ENCODE results near the gene DCAF12. TPM values are rescaled to one million over a fixed set of nuclear protein-coding genes. Genes with fewer than 3 reads are reported as not detected.

The DCAF12 gene
- total RNA-seq, 2 donors from 2014 or later: 37.9 to 41.5 TPM

- TF ChIP-seq, protein P1, sequence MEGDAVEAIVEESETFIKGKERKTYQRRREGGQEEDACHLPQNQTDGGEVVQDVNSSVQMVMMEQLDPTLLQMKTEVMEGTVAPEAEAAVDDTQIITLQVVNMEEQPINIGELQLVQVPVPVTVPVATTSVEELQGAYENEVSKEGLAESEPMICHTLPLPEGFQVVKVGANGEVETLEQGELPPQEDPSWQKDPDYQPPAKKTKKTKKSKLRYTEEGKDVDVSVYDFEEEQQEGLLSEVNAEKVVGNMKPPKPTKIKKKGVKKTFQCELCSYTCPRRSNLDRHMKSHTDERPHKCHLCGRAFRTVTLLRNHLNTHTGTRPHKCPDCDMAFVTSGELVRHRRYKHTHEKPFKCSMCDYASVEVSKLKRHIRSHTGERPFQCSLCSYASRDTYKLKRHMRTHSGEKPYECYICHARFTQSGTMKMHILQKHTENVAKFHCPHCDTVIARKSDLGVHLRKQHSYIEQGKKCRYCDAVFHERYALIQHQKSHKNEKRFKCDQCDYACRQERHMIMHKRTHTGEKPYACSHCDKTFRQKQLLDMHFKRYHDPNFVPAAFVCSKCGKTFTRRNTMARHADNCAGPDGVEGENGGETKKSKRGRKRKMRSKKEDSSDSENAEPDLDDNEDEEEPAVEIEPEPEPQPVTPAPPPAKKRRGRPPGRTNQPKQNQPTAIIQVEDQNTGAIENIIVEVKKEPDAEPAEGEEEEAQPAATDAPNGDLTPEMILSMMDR (IDR thresholded peaks at IDR 0.05): no peak
- no peak for DNase-seq
- H3K36me3 ChIP-seq: no peaks in the 10 kb centered on the region
- H3K4me1 ChIP-seq: no peaks in the 10 kb centered on the region
- H3K9me3 ChIP-seq: no peaks in the 10 kb centered on the region
- H3K27me3 ChIP-seq: no peaks in the 10 kb centered on the region
- H3K4me3 ChIP-seq: no peak overlapping the region
- intact Hi-C loops (cut with DNase I): no loop called here
- no peak overlapping the region for H3K27ac ChIP-seq
- no peak overlapping the region for H3K9ac ChIP-seq (ENCODE audit: low read depth in 2 of 2, low read length in 2 of 2)
These were observed 88.9 kb downstream of the DCAF12 start for GRCh38 chr9:34037626-34038025.

DNA sequence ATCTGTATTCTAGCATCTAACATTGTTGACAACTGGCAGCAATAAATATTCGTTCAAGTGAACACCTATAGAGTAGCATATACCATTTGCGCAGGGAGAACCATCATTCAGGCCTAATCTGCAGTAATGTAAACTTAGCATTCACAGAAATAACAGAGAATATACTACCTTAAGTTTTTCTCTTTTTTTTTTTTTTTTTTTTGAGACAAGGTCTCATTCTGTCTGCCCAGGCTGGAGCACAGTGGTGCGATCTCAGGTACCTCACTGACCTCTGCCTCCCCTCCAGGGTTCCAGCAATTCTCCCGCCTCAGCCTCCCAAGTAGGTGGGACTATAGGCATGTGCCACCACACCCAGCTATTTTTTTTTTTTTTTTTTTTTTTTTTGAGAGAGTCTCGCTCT, 89.9 kb downstream of the DCAF12 start:
- Histone ChIP-seq H3K36me3 (no peaks in the 10 kb centered on the region), H3K9me3 (no peaks in the 10 kb centered on the region), H3K4me1 (no peaks in the 10 kb centered on the region), H3K9ac (ENCODE audit: low read depth in 2 of 2, low read length in 2 of 2) (no peak overlapping the region), H3K4me3 (no peak overlapping the region), H3K27ac (no peak overlapping the region), H3K27me3 (no peaks in the 10 kb centered on the region)
- TF ChIP-seq, protein P1 (IDR thresholded peaks at IDR 0.05): no peak
- intact Hi-C loops (cut with DNase I): no loop called here
- DNase-seq: no peak

Other genes with a start within 250 kb of the DCAF12 start
- gene UBAP2, start 77.8 kb downstream of the DCAF12 start, total RNA-seq: 10 to 100 TPM; 26.9 to 42.0 TPM
- gene UBAP1, start 52.3 kb upstream of the DCAF12 start, total RNA-seq: 10 to 100 TPM; 32.9 to 45.4 TPM
- 1 to 10 TPM; 2.2 to 7.3 TPM for gene KIF24, start 202.6 kb upstream of the DCAF12 start, total RNA-seq
- 10 to 100 TPM; 25.6 to 28.4 TPM for gene NUDT2, start 202.9 kb upstream of the DCAF12 start, total RNA-seq

Data from colonic mucosa (tissue), 4 donors.